ENCODE data around the gene TMEM174.
"Not testable (repeated sequence)": the region's sequence is repeated elsewhere in the genome, so short reads cannot be mapped to it uniquely, and the experiment has no call there.

TMEM174 gene

GRCh38 chr5:73204733-73205132, 31.7 kb downstream of the TMEM174 start:
- TF ChIP-seq, protein P1, sequence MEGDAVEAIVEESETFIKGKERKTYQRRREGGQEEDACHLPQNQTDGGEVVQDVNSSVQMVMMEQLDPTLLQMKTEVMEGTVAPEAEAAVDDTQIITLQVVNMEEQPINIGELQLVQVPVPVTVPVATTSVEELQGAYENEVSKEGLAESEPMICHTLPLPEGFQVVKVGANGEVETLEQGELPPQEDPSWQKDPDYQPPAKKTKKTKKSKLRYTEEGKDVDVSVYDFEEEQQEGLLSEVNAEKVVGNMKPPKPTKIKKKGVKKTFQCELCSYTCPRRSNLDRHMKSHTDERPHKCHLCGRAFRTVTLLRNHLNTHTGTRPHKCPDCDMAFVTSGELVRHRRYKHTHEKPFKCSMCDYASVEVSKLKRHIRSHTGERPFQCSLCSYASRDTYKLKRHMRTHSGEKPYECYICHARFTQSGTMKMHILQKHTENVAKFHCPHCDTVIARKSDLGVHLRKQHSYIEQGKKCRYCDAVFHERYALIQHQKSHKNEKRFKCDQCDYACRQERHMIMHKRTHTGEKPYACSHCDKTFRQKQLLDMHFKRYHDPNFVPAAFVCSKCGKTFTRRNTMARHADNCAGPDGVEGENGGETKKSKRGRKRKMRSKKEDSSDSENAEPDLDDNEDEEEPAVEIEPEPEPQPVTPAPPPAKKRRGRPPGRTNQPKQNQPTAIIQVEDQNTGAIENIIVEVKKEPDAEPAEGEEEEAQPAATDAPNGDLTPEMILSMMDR (IDR thresholded peaks at IDR 0.05; ENCODE audit: low read depth, low read length), result no peak

DNA sequence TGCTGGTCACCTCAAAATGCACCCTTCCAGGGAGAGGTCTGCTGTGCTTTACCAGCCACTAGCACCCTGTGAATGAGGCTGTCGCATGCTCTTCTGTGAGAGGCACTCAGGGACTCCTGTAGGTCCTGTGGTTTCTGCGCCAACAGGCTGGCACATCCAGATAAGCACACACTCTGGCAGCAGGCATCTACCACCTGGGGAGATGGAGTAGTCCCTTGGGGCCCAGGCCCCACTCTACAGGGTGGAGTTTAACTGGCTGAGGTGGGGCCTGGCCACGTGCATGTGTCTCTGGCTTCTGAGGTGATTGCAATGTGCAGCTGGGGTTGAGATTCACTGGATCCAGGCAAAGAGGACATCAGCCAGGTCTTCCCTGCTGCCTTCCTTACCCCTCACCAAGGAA, 32.3 kb downstream of the TMEM174 start:
- no peak overlapping the region for H3K4me3 ChIP-seq (ENCODE audit: low read depth, low read length)
- TF ChIP-seq, protein P1 (IDR thresholded peaks at IDR 0.05; ENCODE audit: low read depth, low read length), result no peak

More at GRCh38 chr5:73204733-73205132, 31.7 kb downstream of the TMEM174 start:
- no peak overlapping the region for H3K4me3 ChIP-seq (ENCODE audit: low read depth, low read length)

- H3K4me3 ChIP-seq (ENCODE audit: low read depth, low read length), result not testable (repeated sequence)
Observed at GRCh38 chr5:73207239-73207638, 34.2 kb downstream of the TMEM174 start.

DNA sequence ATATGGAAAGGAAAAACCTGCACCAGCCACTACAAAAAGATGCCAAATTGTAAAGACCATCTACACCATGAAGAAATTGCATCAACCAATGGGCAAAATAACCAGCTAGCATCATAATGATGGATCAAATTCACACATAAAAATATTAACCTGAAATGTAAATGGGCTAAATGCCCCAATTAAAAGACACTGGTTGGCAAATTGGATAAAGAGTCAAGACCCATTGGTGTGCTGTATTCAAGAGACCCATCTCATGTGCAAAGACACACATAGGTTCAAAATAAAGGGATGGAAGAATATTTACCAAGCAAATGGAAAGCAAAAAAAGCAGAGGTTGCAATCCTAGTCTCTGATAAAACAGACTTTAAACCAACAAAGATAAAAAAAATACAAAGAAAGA, 36.1 kb downstream of the TMEM174 start:
- not testable (repeated sequence) for H3K4me3 ChIP-seq (ENCODE audit: low read depth, low read length)

GRCh38 chr5:73212693-73213092, 39.7 kb downstream of the TMEM174 start:
- H3K4me3 ChIP-seq (ENCODE audit: low read depth, low read length), result not testable (repeated sequence)

GRCh38 chr5:73213566-73213998, 40.6 kb downstream of the TMEM174 start:
- H3K4me3 ChIP-seq (ENCODE audit: low read depth, low read length), result no peak overlapping the region
- TF ChIP-seq, protein P1 (IDR thresholded peaks at IDR 0.05; ENCODE audit: low read depth, low read length), result no peak

DNA sequence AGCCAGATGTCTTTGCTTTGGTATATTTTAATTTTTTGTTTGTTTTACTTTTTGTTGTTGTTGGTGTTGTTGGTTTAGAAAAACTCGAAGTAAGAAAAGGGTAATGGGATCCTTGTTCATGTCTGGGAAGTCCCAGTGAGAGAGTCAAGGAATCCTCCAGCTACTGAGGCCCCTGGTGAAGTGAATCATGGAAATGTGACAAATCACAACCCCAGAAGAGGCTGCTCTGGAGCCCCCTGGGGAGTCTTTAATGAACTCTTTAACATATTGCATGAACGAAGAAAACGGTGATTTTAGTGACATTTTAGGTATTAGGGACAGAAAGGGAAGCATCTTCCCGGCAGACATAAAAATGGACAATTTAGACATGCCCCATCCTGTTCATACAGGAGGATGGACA, 41.3 kb downstream of the TMEM174 start:
- TF ChIP-seq, protein P1 (IDR thresholded peaks at IDR 0.05; ENCODE audit: low read depth, low read length), result no peak
- H3K4me3 ChIP-seq (ENCODE audit: low read depth, low read length), result no peak overlapping the region

DNA sequence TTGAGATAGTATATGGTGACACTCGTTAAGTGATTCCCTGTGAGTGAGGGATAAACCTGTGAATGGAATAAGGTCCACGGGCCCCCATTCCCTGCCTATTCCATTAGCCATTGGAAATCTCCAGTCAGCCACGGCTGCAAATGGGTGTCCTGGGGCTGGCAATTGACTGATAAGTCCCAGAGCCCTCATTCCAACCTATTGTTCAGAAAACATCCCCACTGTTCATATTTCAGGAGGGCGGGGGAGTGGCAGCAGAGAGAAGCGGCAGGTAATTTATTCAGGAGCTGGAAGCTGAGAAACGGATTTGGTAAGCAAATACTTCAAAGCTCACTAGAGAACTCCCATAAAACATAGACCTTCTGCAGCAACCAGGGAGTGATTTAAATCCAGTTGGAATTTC, 42.0 kb downstream of the TMEM174 start:
- TF ChIP-seq, protein P1 (IDR thresholded peaks at IDR 0.05; ENCODE audit: low read depth, low read length), result no peak
- H3K4me3 ChIP-seq (ENCODE audit: low read depth, low read length), result no peak overlapping the region

DNA sequence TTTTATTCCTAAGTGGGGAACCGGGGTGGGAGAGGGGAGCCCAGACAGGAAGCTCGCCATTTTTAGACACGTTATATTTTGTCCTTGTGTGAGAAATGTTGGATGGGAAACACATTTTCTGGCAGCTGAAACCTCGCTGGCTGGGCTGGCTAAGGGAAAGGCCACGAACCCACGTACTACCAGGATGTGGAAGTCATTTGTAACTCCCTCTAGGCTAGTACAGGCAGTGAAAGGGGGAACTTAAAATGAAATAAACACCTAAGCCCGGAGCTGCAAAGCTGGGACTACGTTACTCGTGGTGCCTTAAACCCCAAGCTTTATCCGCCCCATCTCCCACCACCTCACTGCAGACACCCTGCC, 42.5 kb downstream of the TMEM174 start:
- H3K4me3 ChIP-seq (ENCODE audit: low read depth, low read length), result no peak overlapping the region
- TF ChIP-seq, protein P1 (IDR thresholded peaks at IDR 0.05; ENCODE audit: low read depth, low read length), result no peak

Data from WI38 (cell line).